Kidney glomerular epithelial cell (primary cell): Measurements from ENCODE around the gene SUPT3H.
"Not testable (repeated sequence)": the region's sequence is repeated elsewhere in the genome, so short reads cannot be mapped to it uniquely, and the experiment has no call there.

Experiments used
- DNase-seq: peaks from one replicate; lab custom pipeline; 2025; lab: John Stamatoyannopoulos, UW

SUPT3H gene

GRCh38 chr6:45323656-45324224, 54.0 kb downstream of the SUPT3H start:
- no peak for DNase-seq

- DNase-seq: no peak
Observed at GRCh38 chr6:45320349-45320748, 57.4 kb downstream of the SUPT3H start.

- DNase-seq: no peak
Observed at GRCh38 chr6:45314146-45314545, 63.6 kb downstream of the SUPT3H start.

GRCh38 chr6:45310118-45310788, 67.5 kb downstream of the SUPT3H start:
- no peak for DNase-seq

GRCh38 chr6:45305546-45305945, 72.2 kb downstream of the SUPT3H start:
- no peak for DNase-seq

- no peak for DNase-seq
Observed at GRCh38 chr6:45302832-45303231, 74.9 kb downstream of the SUPT3H start.

- DNase-seq: no peak
Observed at GRCh38 chr6:45301348-45302142, 76.2 kb downstream of the SUPT3H start.

- no peak for DNase-seq
Observed at GRCh38 chr6:45300736-45301135, 77.0 kb downstream of the SUPT3H start.

GRCh38 chr6:45299096-45299581, 78.6 kb downstream of the SUPT3H start:
- DNase-seq: no peak

- no peak for DNase-seq
Observed at GRCh38 chr6:45297320-45297719, 80.4 kb downstream of the SUPT3H start.

GRCh38 chr6:45294065-45294701, 83.6 kb downstream of the SUPT3H start:
- DNase-seq: not testable (repeated sequence)

GRCh38 chr6:45293306-45293705, 84.4 kb downstream of the SUPT3H start:
- no peak for DNase-seq

GRCh38 chr6:45289751-45290514, 87.8 kb downstream of the SUPT3H start:
- DNase-seq: no peak

GRCh38 chr6:45286707-45287106, 91.0 kb downstream of the SUPT3H start:
- not testable (repeated sequence) for DNase-seq

- DNase-seq: no peak
Observed at GRCh38 chr6:45278367-45278766, 99.4 kb downstream of the SUPT3H start.

- not testable (repeated sequence) for DNase-seq
Observed at GRCh38 chr6:45277741-45278140, 100.0 kb downstream of the SUPT3H start.

GRCh38 chr6:45275358-45275757, 102.4 kb downstream of the SUPT3H start:
- no peak for DNase-seq

GRCh38 chr6:45272626-45273025, 105.1 kb downstream of the SUPT3H start:
- DNase-seq: no peak

GRCh38 chr6:45265246-45265645, 112.5 kb downstream of the SUPT3H start:
- DNase-seq: no peak

GRCh38 chr6:45260696-45261095, 117.0 kb downstream of the SUPT3H start:
- no peak for DNase-seq
